OCI-LY7 (cell line): Measurements from ENCODE around the gene CMIP.

Source experiments
- CTCF ChIP-seq: fragments of 200-600 bp; sonication (generic); conservative IDR thresholded peaks from 2 replicates; pipeline ENCODE4 v1.5.1; 2014; ENCODE audit warnings: mild to moderate bottlenecking, antibody characterized with exemption, low read length, moderate library complexity, mixed read lengths
- EZH2phosphoT487 ChIP-seq: fragments of 200-600 bp; sonication (generic); IDR thresholded peaks from 2 replicates; pipeline ENCODE4 v1.6.1; 2018; ENCODE audit warnings: low read depth, borderline replicate concordance, mild to moderate bottlenecking, mixed run types, antibody characterized with exemption, low read length, moderate library complexity, mixed read lengths

DNA sequence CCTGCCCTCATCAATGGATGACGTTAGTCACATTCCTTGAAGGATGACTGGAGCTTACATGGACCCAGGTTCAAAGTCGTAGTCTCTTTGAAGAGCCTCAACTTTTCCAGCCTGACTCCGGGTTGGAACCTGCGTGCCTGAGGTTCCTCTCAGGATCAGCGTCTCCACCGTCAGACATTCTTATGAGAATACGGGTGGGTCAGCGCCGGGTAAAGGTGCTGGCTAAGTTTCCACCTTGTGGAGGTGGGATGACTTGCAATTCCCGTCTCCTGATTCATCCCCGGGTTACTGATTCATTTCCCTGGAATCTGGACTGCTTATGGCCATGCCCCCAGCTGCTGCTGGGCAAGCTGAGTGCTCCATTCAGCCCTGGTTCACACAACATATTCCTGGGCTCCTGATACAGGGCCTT, 38.9 kb upstream of the CMIP start:
- TF ChIP-seq CTCF (no peak), EZH2phosphoT487 (no peak)
